Esophagus muscularis mucosa (tissue), 3 donors: Measurements from ENCODE around the gene DENND6A.

ENCODE experiments used
- CTCF ChIP-seq, 3 experiments: fragments of 200-600 bp in 2 of 3; fragments of 450-650 bp in 1 of 3; sonication (generic) in 2 of 3; IDR thresholded peaks; one replicate each; pipeline ENCODE4 v1.5.1; 2017 to 2019; ENCODE audit warnings: antibody characterized with exemption in 3 of 3, mild to moderate bottlenecking in 2 of 3, moderate library complexity in 1 of 3
- POLR2A ChIP-seq: fragments of 450-650 bp; IDR thresholded peaks from one replicate; pipeline ENCODE4 v1.6.1; 2017; ENCODE audit warnings: antibody characterized with exemption, moderate library complexity, mild to moderate bottlenecking, low read depth
- POLR2AphosphoS5 ChIP-seq, 2 donors: sonication (generic); formaldehyde crosslinking; IDR thresholded peaks; one replicate each; pipeline ENCODE4 v1.6.1; 2017; ENCODE audit warnings: antibody characterized with exemption in 2 of 2

- TF ChIP-seq POLR2A (no peak), CTCF (IDR thresholded peaks at IDR 0.05) (no peak), POLR2AphosphoS5 (IDR thresholded peaks at IDR 0.05) (no peak)
Measured at GRCh38 chr3:57688291-57688690, 4.6 kb downstream of the DENND6A start.
